Gastroesophageal sphincter (tissue), 4 donors: ENCODE data around the gene PLAC1. TPM values are rescaled to one million over a fixed set of nuclear protein-coding genes. Genes with fewer than 3 reads are reported as not detected.

Experiments used
- ATAC-seq: fragments of 150-250 bp; one replicate; pipeline ENCODE4 v1.9.1; 2016; ENCODE audit warnings: mild to moderate bottlenecking, moderate library complexity
- H3K27ac ChIP-seq, 4 donors: fragments of 200-600 bp; sonication (generic) in 3 of 4; 1 replicate in 3 of 4; 2 replicates in 1 of 4; pipeline ENCODE4 v1.5.1; 2016 to 2019
- H3K27me3 ChIP-seq: fragments of 200-600 bp; sonication (generic); one replicate; pipeline ENCODE4 v1.5.1; 2019
- H3K36me3 ChIP-seq, 2 donors: fragments of 200-600 bp; sonication (generic); one replicate each; pipeline ENCODE4 v1.5.1; 2019; ENCODE audit warnings: control low read depth in 1 of 2
- H3K4me1 ChIP-seq, 3 donors: fragments of 200-600 bp; sonication (generic); 1 replicate in 2 of 3; 2 replicates in 1 of 3; pipeline ENCODE4 v1.5.1; 2016 to 2019; ENCODE audit warnings: control low read depth in 2 of 3
- H3K4me3 ChIP-seq, 2 donors: fragments of 200-600 bp; sonication (generic); one replicate each; pipeline ENCODE4 v1.5.1; 2019; ENCODE audit warnings: mild to moderate bottlenecking in 1 of 2, moderate library complexity in 1 of 2
- H3K9me3 ChIP-seq, 3 donors: fragments of 200-600 bp; sonication (generic); one replicate each; pipeline ENCODE4 v1.5.1; 2017 to 2019; ENCODE audit warnings: control low read depth in 2 of 3
- CTCF ChIP-seq, 4 experiments: fragments of 200-600 bp in 2 of 4; fragments of 450-650 bp in 2 of 4; sonication (generic) in 1 of 4; IDR thresholded peaks; one replicate each; pipeline ENCODE4 v1.5.1; 2017 to 2019; ENCODE audit warnings: antibody characterized with exemption in 4 of 4, mild to moderate bottlenecking in 2 of 4, moderate library complexity in 2 of 4
- EP300 ChIP-seq: sonication (generic); formaldehyde crosslinking; IDR thresholded peaks from one replicate; pipeline ENCODE4 v1.6.1; 2017; ENCODE audit warnings: antibody characterized with exemption, mild to moderate bottlenecking
- POLR2A ChIP-seq, 2 donors: fragments of 450-650 bp; IDR thresholded peaks; one replicate each; pipeline ENCODE4 v1.6.1; 2017; ENCODE audit warnings: antibody characterized with exemption in 2 of 2, mild to moderate bottlenecking in 2 of 2, moderate library complexity in 1 of 2
- POLR2AphosphoS5 ChIP-seq: sonication (generic); formaldehyde crosslinking; IDR thresholded peaks from one replicate; pipeline ENCODE4 v1.6.1; 2017; ENCODE audit warnings: antibody characterized with exemption
- WGBS, 2 donors: methylation state at CpG; one replicate each; pipeline ENCODE4 v1.1.5; 2018; ENCODE audit warnings: low coverage in 1 of 2; 5-methylcytosine and 5-hydroxymethylcytosine counted together
- total RNA-seq, 4 donors: library from RNA; depleted of rRNA; stranded (reverse); fragments of >200 nt; gene quantifications; one replicate each; pipeline ENCODE4 v1.1.0, GENCODE V29; 2016

PLAC1 gene
- total RNA-seq, 4 donors from 2014 or later = not detected

- peak; percentile 83 for ATAC-seq
- Histone ChIP-seq H3K27ac (peak overlapping the region in 1 of 4 donors; percentile 22), H3K4me3 (no peak overlapping the region), H3K27me3 (no peaks in the 10 kb centered on the region), H3K9me3 (no peaks in the 10 kb centered on the region), H3K36me3 (no peaks in the 10 kb centered on the region), H3K4me1 (no peaks in the 10 kb centered on the region)
- WGBS, 2 donors = 74 to 78% methylated on average over 2 to 3 of the region's 3 CpGs
- TF ChIP-seq EP300 (no peak), CTCF (IDR thresholded peaks at IDR 0.05) (peak in 2 of 4 experiments; percentile 7 to 19)
Measured at GRCh38 chrX:134603806-134604700, 54.2 kb downstream of the PLAC1 start.

GRCh38 chrX:134602410-134602809 is 55.9 kb downstream of the PLAC1 start:
- Histone ChIP-seq H3K27ac (no peak overlapping the region), H3K36me3 (no peaks in the 10 kb centered on the region), H3K27me3 (no peaks in the 10 kb centered on the region), H3K4me3 (no peak overlapping the region), H3K9me3 (no peaks in the 10 kb centered on the region), H3K4me1 (no peaks in the 10 kb centered on the region)
- no peak for TF ChIP-seq CTCF (IDR thresholded peaks at IDR 0.05)
- no peak for ATAC-seq

DNA sequence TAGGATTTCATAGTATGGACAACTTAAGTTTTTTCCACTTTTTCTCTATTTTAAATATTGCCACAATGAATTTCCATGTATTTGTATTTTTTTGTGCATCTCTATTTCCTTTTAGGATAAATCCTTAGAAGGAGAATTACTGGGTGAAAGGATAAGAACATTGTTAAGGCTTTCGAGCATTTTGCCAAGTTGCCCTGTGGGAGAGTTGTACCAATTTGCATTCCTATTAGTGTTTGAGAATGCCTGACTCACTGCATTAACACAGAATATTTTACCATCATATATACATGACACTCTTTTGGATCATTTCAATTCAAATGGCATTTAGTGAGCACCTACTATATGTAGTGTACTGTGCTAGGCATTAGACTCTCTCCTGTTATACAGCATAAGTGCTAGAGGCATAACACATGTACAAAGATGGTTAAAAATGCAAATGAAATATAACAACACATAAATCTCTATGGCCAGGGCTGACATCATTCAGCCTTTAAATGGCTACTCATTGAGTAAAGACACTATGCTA is 57.0 kb downstream of the PLAC1 start:
- Histone ChIP-seq H3K36me3 (no peaks in the 10 kb centered on the region), H3K9me3 (no peaks in the 10 kb centered on the region), H3K27ac (no peak overlapping the region), H3K4me1 (no peaks in the 10 kb centered on the region), H3K4me3 (no peak overlapping the region), H3K27me3 (no peaks in the 10 kb centered on the region)
- WGBS, 2 donors = 100% methylated on average over 1 of the region's 1 CpG; no CpG with 5 or more reads in 1 of the 2 donors
- TF ChIP-seq POLR2AphosphoS5 (no peak), POLR2A (IDR thresholded peaks at IDR 0.05) (no peak), EP300 (no peak), CTCF (IDR thresholded peaks at IDR 0.05) (no peak)
- ATAC-seq = no peak

DNA sequence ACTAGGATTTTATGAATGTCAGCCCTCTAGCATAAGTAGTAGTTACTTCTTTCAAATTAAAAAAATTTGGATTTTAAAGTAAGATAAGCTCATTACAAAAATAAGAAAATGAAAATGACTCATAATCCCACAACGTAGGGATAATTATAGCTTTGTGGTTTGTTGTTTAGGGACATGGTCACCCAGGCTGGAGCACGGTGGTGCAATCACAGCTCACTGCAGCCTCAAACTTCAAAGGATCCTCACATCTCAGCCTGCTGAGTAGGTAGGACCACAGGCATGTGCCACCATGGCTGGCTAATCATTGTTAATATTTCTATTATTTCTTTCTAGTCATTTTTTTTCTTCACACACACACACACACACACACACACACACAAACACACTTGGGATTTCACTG is 57.6 kb downstream of the PLAC1 start:
- no peaks in the 10 kb centered on the region for H3K36me3 ChIP-seq
- H3K27me3 ChIP-seq = no peaks in the 10 kb centered on the region
- 38% methylated on average over 2 of the region's 2 CpGs; no CpG with 5 or more reads in 1 of the 2 donors for WGBS, 2 donors

More for the DNA sequence above, 57.6 kb downstream of the PLAC1 start:
- H3K4me3 ChIP-seq = no peak overlapping the region
- no peak for ATAC-seq
- H3K9me3 ChIP-seq = no peaks in the 10 kb centered on the region
- TF ChIP-seq POLR2AphosphoS5 = no peak
- no peak for TF ChIP-seq POLR2A (IDR thresholded peaks at IDR 0.05)
- TF ChIP-seq EP300 = no peak
- no peak for TF ChIP-seq CTCF (IDR thresholded peaks at IDR 0.05)
- no peaks in the 10 kb centered on the region for H3K4me1 ChIP-seq
- no peak overlapping the region for H3K27ac ChIP-seq
